GM21786 (cell line): ENCODE measurements around the gene SLC27A4.

ENCODE experiments used
- ATAC-seq: cut with Tn5 transposase; IDR thresholded peaks from one replicate; pipeline ENCODE4 v1.9.1; 2021; ENCODE audit not compliant: unreplicated experiment

Gene SLC27A4

DNA sequence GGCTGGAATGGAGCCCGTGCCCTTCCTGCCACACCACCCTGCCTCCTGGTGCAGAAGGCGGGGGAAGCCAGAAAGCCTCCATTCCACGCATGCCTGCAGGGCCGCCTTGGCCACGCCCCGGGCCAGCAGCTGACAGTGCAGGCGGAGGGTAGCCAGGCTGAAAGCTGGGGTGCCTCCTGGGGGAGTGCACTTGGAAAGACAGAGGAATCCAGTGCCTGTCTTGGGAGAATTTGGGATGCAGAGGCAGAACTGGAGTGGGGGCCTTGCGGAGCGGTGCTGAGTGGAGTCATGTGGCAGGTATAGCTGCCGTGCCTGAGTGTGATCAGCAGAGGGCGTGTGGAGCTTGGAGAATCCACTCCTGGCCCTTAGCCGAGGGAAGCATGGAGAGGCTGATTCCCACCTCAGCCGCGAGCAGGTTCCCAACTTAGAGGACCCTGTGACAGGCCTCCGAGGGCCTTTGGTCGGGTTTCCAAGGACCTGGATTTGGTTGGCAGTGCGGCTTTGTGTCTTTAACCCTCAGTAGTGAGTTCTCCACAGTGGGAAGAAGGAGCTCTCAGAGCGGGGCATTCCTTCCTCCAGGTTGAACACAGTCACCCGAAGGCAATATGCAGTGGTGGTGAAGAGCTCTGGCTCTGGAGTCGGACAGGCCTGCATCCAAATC is 21.8 kb downstream of the SLC27A4 start:
- peak; percentile 70 for ATAC-seq

DNA sequence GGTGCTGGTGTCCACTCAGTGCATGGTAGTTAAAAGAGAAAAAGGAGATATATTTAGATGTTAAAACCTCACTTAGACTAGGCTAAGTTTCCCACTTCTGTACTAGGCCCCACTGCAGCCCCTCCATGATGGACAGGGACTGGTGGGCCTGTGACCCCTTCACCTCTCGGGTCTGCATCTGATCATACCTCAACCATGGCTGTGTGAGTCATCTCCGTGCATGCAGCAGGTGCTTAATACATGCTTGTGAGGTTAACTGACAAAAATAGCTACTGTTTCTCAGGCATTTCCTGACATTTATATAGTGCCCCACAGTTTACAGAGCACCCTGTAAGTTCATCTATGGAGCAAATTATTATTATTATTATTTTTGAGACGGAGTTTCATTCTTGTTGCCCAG is 22.4 kb downstream of the SLC27A4 start:
- no peak for ATAC-seq

DNA sequence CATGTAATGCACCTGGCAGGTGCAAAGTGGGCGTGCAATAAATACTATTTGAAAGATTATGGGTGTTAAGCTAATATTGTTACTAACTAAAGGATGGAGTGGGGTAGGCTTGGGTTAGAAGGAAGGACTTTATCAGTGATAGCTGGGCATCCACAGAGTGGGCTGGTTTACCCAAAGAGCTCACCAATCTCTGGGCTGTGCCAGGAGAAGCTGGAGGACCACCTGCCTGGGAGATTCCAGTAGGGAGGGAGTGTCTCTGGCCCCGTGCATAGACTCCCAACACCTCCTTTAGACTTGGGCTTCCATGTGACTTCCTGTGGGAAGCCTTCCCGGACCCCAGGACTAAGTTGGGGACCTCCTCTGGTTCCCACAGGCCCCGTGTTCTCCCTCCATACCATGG is 25.2 kb downstream of the SLC27A4 start:
- ATAC-seq, result no peak

DNA sequence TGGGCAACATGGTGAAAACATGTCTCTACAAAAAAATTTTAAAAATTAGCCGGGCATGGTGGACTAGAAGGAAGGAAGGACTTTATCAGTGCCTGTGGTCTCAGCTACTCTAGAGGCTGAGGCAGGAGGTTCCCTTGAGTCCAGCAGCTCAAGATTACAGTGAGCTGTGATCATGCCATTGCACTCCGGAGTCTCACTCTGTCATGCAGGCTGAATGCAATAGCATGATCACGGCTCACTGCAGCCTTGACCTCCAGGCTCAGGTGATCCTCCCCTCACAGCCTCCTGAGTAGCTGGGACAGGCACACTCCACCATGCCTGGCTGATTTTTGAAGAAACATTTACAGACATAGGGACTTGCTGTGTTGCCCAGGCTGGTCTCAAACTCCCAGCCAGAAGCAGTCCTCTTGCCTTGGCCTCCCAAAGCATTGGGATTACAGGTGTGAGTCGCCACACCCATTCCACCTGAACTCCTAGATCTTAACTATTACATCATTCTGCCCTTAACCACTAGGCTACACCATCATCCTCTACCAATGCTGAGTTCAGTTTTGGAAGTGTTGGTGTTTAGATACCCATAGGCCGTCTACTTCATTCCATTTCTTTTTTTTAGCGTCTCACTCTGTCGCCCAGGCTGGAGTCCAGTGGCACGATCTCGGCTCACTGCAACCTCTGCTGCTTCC is 28.8 kb downstream of the SLC27A4 start:
- no peak for ATAC-seq

DNA sequence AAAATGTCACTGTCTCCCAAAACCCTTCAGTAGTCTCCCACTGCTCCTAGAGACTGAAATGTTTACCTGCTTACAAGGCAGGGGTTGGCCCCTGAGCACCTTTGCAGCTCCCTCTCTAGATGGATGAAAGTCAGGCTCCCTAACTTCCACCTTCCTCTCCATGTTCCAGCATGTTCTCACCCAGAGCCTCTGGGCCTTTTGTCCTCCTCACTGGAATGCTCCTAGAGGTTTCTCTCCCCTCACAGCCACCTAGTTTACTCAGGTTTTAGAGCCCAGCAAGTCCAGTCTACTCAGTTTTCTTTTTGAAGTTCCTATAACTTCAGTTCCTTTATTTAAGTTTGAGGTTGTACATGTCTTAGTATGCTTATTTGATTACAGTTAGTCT is 30.0 kb downstream of the SLC27A4 start:
- no peak for ATAC-seq

DNA sequence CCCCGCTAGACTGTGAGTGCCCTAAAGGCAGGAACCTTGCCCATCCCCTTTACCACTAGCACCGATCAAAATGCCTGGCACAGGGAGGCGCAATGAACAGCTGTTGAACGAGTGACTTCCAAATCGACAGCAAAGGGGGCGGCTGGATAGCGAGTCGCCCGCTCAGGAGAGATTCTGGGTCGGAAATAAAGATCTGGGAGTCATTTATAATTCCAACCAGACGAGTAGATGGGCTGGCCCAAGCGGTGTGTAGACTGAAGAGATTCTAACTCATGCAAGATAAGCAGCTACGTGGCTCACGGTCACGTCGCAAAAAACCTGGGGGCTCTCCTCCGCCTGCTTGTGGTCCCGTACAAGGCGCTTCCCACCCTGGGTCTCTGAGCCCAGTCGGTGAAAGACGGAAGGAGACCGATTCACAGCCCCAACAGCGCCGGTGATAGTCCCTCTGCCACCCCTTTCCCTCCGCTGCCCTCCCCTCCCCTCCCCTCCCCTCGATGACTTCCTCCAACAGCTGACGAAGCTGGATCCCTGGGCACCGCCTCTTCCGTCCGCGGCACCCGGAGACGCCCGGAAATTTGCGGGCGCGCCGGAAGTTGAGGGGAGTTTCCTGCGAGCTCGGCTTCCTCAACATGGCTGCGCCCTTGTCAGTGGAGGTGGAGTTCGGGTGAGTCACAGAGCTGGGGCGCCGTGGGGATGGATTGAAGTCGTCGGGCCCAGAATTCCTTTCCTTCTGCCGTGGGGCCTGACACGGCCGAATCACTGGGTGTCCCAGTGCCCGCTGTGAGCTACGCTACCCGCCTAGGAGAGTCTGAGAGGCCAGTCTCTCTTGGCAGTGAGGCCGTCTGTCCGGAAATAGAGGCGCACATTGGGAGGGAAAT is 30.7 kb downstream of the SLC27A4 start, which contains the start of gene URM1:
Gene URM1, plus strand, starts transcription at position 623 of the 878 bp plus-strand sequence. Its CDS starts 7 bp downstream, at position 630.
- ATAC-seq, result peak; percentile 93

DNA sequence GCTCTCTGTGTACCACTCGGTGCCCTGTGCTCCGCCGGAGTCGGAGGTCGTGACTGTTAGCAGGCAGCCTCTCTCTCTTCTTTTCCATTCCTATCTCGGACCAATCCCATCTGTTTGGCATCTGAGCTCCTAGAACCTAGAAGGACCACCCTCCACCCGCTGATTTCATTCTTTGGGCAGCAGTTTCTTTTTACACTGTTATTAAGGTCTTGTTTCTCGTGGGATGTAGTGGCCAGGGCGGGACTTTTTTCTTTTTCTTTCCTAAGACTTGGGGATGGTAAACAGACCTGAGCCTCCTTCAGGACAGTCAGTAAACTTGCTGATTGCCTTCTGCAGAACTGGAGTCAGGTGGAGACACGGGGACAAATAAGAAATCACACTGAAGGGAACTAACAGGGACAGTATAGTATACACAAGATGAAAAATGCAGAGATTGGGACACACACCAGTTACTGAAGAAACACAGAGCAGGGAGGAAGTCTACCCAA is 31.3 kb downstream of the SLC27A4 start:
- no peak for ATAC-seq

DNA sequence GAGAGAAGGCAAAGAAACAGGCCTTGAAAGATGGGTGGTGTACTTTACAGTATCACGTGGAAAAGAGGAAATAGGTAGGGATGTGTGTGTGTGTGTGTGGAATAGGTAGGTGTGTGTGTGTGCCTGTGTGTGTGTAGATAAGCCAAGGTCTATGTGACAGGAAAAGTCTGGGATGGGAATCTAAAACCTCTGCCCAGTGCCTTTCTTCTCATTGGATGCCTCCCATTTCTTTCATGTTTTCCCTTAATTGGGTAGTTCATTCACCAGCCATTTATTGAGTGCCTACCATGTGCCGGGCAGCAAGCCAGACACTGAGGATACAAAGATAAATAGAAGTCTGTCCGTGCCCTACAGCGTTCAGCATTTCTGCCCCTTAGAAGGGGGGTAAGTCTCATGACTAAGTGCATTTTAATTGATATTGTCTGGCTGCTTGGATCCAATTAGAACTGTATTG is 31.9 kb downstream of the SLC27A4 start:
- no peak for ATAC-seq

DNA sequence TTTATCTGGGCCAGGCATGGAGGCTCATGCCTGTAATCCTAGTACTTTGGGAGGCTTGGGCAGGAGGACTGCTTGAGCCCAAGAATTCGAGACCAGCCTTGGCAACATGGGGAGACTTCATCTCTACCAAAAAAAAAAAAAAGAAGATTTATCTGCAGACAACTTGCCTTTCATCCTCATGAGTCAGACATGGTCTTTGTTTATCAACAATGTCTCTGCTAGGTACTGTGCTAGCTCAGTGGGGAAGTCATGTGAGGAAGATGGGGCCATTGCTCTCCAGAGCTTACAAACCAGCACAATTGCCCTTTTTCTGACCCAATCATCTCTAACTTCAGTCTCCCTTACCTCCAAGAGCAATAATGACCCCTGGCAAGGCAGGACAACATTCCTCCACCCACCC is 32.5 kb downstream of the SLC27A4 start:
- ATAC-seq, result no peak

DNA sequence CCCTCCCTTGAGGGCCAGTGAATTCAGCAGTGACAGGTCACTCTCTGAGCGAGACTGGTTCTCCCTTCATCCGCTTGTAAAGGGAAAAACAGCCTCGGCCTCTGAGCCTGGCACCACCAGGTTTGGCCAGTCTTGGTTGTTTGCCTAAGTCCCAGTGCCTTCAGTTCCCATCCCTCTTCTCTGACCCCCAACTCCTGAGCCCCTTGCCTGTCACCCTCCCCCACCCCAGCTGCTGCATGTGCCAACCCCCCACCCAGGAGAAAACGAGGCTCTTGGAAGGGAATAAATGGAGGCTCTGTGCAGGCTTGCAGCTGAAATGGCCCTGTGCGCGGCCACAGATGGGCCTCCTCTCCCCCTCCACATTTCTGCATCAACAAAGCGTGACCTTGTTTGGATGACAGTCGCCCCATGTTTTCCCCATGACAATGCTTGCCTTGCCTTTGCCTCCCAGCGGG is 33.9 kb downstream of the SLC27A4 start:
- no peak for ATAC-seq

DNA sequence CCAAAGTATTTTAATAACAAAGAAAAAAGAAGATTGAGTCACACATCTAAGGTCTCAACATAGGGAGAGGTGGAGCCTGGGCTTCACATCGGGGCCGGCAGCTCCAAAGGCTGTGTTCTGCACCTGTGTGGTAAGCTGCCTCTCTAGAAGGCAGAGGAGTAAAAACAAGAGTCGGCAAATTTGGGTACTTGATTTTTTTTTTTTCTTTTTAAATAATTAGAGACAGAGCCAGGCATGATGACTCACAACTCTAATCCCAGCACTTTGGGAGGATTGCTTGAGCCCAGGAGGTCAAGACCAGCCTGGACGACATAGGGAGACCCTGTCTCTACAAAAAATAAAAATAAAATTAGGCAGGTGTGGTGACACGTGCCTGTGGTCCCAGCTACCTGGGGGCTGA is 35.5 kb downstream of the SLC27A4 start:
- ATAC-seq, result no peak

DNA sequence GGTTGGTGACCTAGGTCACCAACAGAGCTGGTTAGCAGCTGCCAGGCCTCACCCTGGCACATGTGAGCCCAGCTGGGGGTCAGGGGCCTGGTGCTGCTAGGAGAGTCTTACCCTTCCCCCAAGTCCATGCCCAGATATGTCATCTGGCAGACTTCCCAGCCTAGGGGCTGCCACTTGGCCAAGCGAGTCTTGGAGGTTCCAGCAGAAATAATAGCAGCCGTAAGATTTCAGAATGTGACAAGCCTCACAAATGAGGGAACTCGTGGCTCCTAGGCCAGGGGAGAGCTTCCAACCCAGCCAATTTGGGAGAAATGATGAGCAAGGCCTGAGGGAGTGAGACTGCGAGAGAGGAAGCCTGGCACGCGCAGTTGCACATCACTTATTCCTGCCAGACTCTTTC is 41.9 kb downstream of the SLC27A4 start:
- ATAC-seq, result no peak

DNA sequence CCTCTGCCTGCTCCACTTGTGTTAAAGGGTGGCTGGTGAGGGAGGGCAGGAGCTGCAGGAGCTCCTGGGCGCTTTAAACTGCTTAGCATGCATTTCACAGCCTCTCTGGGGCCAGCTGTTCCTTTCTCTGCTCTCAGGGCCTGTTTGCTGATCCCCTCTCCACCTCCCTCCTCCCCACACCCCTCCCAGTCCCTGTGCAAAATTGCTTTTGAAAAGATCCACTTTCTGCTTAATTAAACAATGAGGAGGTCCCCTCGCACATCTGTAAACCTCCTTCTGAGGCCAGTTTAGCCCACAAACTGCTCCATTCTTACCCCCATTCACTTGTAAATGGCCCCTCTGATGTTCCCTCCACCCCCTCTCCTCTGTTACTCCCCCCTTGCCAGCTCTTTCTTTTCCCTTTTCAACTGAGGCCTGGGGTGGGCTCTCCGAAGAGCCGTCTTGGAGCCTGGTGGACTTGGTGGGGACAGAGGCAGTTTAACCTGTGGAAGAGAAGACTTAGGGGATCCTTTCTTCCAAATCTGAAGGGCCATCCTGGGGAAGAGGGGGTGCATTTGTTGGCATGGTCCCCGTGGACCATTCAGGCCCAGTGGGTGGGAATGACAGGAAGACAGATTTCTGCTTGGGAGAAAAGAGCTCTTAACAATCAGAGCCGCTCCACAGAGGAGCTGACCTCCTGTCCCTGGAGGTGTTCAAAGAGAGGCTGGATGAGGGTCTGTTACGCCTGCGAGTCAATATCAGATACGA is 42.9 kb downstream of the SLC27A4 start:
- ATAC-seq, result no peak

DNA sequence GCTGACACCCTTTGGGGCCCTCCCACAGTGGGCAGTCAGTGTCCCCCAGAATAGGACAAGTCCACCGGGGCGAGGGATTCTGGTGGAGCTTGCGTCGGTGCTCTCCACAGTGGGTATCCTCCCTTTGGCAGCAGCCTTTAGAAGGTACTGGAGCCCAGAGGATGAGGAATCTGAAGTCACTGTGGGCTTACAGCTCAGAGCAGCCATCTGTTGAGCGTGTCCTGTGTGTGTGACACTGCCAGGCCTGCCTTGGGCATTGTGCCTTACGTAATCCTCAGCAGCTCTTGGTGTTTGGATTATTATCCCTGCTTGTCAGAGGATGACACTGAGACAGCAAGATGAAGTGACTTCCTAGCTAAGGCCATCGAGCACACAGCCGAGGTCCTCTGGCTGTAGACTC is 43.5 kb downstream of the SLC27A4 start:
- ATAC-seq, result no peak

DNA sequence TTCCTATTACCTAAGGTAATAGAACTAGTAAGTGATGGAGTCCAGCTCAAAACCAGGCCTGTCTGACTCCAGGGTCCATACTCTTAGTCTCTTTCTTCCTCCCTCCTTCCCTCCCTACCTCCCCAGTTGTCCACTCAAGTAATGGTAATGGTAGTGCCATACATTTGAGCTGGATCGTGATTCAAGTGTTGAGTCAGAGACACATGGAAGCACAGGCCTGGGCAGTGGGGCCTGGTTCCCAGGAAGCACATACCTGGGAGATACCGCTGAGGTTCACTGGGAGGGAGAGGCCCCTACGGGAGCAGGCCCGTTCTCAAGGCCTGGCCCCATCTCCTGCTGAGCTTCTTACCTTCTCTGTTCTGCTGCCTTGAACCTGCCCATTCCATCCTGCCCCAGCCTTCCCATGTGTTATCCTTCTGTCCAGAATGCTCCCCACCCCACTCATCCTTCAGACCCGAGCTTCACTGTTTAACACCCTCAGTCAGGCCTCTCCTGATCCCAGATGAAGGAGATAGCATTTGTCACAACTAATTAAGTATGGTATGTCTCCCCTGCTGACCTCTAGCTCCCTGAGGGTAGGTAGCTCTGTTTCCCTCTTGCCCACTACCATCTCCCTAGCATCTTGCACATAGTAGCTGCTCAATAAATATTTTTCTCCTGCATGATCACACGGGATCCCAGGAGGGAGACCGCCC is 44.6 kb downstream of the SLC27A4 start:
- no peak for ATAC-seq

DNA sequence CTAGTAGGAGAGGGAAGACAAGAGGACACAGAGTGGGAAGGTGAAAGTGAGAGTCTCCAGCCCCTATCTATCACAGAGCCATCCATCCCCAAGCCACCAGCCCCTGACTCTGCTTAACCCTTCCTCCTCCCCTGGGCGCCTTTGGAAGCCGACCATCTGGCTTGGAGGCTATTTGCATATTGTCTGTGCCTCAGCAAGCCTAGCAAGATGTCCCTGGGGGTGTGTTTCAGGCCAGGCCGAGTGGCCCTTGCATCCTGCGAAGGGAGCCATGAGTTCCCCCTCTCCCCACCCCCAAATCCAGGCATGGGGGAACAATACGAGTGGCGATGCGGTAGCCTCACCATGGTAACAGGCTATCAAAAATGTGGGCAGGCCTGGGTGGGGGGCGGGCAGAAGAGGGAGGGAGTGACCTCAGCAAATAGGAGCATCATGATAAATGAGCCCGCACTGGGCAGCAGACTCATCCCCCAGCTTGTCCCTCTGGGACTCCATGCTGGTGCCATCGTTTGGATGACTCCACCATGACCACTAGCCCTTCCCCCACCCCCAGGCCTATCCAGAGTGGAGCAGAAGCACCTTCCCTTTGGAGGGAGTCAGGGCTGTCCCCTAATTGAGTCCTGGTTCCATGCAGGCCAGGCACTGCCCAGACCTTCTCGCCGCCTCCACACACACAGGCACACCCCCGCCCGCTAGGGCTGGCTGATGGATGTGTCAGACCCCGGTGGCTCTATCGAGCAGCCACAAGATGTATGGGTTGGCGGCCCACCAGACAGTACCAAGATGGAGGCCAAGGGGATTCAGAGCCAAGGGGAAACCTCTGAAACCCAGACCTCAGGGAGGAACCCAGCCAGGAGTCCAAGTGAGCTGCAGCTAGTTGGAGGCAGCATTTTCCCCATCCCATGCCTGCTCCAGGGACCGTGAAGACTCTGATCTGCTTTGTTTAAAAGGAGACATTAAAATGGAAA is 45.5 kb downstream of the SLC27A4 start:
- ATAC-seq, result no peak

DNA sequence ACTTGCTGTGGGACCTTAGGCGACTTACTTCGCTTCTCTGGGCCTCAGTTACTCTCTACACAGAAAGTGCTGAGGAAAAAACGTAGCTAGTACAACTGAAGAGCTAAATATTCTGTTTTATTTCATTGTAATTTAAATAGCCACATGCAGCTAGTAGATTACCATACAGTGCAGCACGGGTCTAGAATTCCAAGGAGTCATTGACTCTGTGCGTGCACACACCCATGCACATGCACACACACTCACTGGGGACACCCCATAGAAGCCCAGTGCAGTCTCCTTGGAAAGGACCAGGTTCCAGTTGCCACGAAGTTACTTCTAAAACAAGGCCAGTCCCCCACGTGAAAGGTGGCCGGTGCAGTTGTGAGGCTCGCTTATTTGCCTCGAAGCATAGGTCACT is 47.8 kb downstream of the SLC27A4 start:
- ATAC-seq, result no peak

DNA sequence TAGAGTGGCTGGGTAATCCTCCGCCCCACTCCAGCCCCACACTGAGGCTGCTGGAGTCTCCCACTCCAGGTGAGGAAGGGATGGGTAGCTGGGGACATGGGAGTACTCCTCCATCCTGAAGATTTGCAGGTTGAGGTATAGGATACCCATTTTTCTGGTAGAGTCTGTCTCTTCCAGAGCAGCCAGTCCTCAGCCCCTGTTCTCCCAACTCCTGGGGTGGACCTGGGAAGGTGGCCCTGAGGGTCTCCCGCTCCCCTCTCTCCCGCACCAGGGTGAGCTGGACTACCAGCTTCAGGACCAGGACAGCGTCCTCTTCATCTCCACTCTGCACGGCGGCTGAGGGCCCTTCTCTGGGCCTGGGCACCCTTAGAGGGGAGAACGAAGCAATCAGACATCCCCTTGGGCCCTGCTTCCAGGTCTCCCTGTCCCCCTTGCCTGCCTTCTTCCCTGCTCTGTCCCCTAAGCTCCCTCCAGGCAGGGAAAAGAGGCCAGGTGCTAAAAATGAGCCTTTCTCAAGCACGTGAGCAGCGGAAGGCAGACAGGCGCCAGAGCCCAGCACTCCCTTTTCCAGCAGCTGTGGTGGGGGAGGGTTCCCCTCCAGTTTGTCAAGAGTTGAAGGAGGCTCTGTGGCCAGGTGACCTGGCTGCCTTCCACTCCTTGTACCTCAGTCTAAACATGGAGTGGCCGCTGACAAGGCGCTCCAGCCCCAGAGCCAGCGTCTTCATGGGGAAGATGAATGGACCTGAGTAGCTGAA is 49.2 kb downstream of the SLC27A4 start:
- no peak for ATAC-seq
